Right ventricle myocardium superior (tissue), 1 donor: Measurements from ENCODE around the gene SPTBN4. TPM values are rescaled to one million over a fixed set of nuclear protein-coding genes. Genes with fewer than 3 reads are reported as not detected.
A peak's percentile ranks its signal among the peaks of the same experiment; 100 is the strongest.
"Not testable (repeated sequence)": the region's sequence is repeated elsewhere in the genome, so short reads cannot be mapped to it uniquely, and the experiment has no call there.

Experiments
- ATAC-seq: fragments of 200-7000 bp; cut with Tn5 transposase; one replicate; pipeline ENCODE4 v1.9.1; 2020; ENCODE audit warnings: mild to moderate bottlenecking; ENCODE audit not compliant: poor library complexity
- DNase-seq: peaks from one replicate; pipeline ENCODE4 v3.0.0-alpha.2; 2020
- intact Hi-C: fragments of 100-400 bp; cut with DNase I; formaldehyde crosslinking; loops from one replicate; pipeline ENCODE4 v1.11.2; 2022
- total RNA-seq: library from RNA; stranded (reverse); fragmentation: NEBNext Ultra II Directional; extraction: Animal tissue kit (Norgen Biotek cat#: 25700); gene quantifications from one replicate; pipeline ENCODE4 v1.2.1, GENCODE V29; 2021
- donor health status: DM: no; HTN: yes; CAD: no; lungs with severe emphysema.

The SPTBN4 gene
- total RNA-seq, 1 donor from 2014 or later = 4.5 TPM

GRCh38 chr19:40519352-40520322, 52.8 kb downstream of the SPTBN4 start:
- intact Hi-C loops = loop anchor here (10.0 kb wide), 2 partner anchors 115 to 215 kb away; no protein-coding TSS in a partner anchor
- ATAC-seq (peak; percentile 73), DNase-seq (no peak)

- intact Hi-C loops = loop anchor here (10.0 kb wide), 2 partner anchors 114 to 216 kb away; no protein-coding TSS in a partner anchor
- DNase-seq (no peak), ATAC-seq (no peak)
Measured at GRCh38 chr19:40521276-40521675, 54.5 kb downstream of the SPTBN4 start.

GRCh38 chr19:40521900-40522299, 55.1 kb downstream of the SPTBN4 start:
- not testable (repeated sequence) for DNase-seq, ATAC-seq
- intact Hi-C loops = loop anchor here (10.0 kb wide), 2 partner anchors 113 to 217 kb away; no protein-coding TSS in a partner anchor

- ATAC-seq (peak; percentile 62), DNase-seq (peak; percentile 55)
- intact Hi-C loops = loop anchor here (10.0 kb wide), 2 partner anchors 111 to 219 kb away; no protein-coding TSS in a partner anchor
Measured at GRCh38 chr19:40523322-40524047, 56.7 kb downstream of the SPTBN4 start.

GRCh38 chr19:40524133-40524549, 57.3 kb downstream of the SPTBN4 start:
- ATAC-seq = no peak
- intact Hi-C loops = loop anchor here (10.0 kb wide), 2 partner anchors 111 to 219 kb away; no protein-coding TSS in a partner anchor
- DNase-seq = no peak

GRCh38 chr19:40524655-40525054, 57.9 kb downstream of the SPTBN4 start:
- ATAC-seq (no peak), DNase-seq (no peak)
- intact Hi-C loops = loop anchor here (5.0 to 10.0 kb wide), 3 partner anchors 73 to 220 kb away; no protein-coding TSS in a partner anchor

- DNase-seq (no peak), ATAC-seq (no peak)
- intact Hi-C loops = loop anchor here (5.0 to 10.0 kb wide), 3 partner anchors 72 to 221 kb away; no protein-coding TSS in a partner anchor
Measured at GRCh38 chr19:40525234-40526051, 58.6 kb downstream of the SPTBN4 start.

- intact Hi-C loops = loop anchor here (5.0 to 10.0 kb wide), 3 partner anchors 69 to 223 kb away; no protein-coding TSS in a partner anchor
- DNase-seq (no peak), ATAC-seq (no peak)
Measured at GRCh38 chr19:40528078-40528477, 61.3 kb downstream of the SPTBN4 start.

GRCh38 chr19:40528533-40529092, 61.8 kb downstream of the SPTBN4 start:
- intact Hi-C loops = loop anchor here (5.0 to 10.0 kb wide), 3 partner anchors 69 to 224 kb away; no protein-coding TSS in a partner anchor
- ATAC-seq = no peak
- DNase-seq = no peak

- DNase-seq (peak; percentile 90), ATAC-seq (peak; percentile 98)
- intact Hi-C loops = loop anchor here (5.0 to 10.0 kb wide), 3 partner anchors 68 to 225 kb away; no protein-coding TSS in a partner anchor
Measured at GRCh38 chr19:40529093-40529954, 62.5 kb downstream of the SPTBN4 start.

- intact Hi-C loops = no loop called here
- DNase-seq (no peak), ATAC-seq (no peak)
Measured at GRCh38 chr19:40530091-40530901, 63.5 kb downstream of the SPTBN4 start.

GRCh38 chr19:40533508-40533907, 66.7 kb downstream of the SPTBN4 start:
- DNase-seq (no peak), ATAC-seq (no peak)
- intact Hi-C loops = no loop called here

- no peak for ATAC-seq
- intact Hi-C loops = no loop called here
Measured at GRCh38 chr19:40534148-40534547, 67.3 kb downstream of the SPTBN4 start.

GRCh38 chr19:40539070-40539469, 72.3 kb downstream of the SPTBN4 start:
- no peak for DNase-seq
- no peak for ATAC-seq
- intact Hi-C loops = no loop called here

More at GRCh38 chr19:40534148-40534547, 67.3 kb downstream of the SPTBN4 start:
- no peak for DNase-seq

- DNase-seq (peak; percentile 90), ATAC-seq (peak; percentile 93)
- intact Hi-C loops = loop anchor here (5.0 kb wide), 1 partner anchor 55 kb away; no protein-coding TSS in a partner anchor
Measured at GRCh38 chr19:40542202-40542859, 75.5 kb downstream of the SPTBN4 start.
